K562 (cell line): Measurements from ENCODE around the gene LRRC47. TPM values are rescaled to one million over a fixed set of nuclear protein-coding genes. Genes with fewer than 3 reads are reported as not detected.

ENCODE experiments used
- ATAC-seq: fragments of 200-7000 bp; cut with Tn5 transposase; 3 replicates; pipeline ENCODE4 v1.9.1; 2020; ENCODE audit warnings: moderate library complexity
- BruUV-seq: library from RNA; stranded (reverse); fragments of 400-500 nt; replicated peaks from 2 replicates; lab custom pipeline; 2021; lab: Mats Ljungman, UMichigan
- CTCF ChIA-PET: fragments of 300-600 bp; formaldehyde crosslinking; extraction: SDS; loops from one replicate; lab custom pipeline; 2021; ENCODE audit warnings: low intra/inter-chr PET ratio; lab: Yijun Ruan, JAX
- POLR2A ChIA-PET: fragments of 300-600, 350-650 bp; sonication (Branson Sonifier 250); formaldehyde crosslinking; extraction: SDS; loops from one replicate; lab custom pipeline; 2021; ENCODE audit warnings: antibody characterized with exemption, inconsistent platforms; lab: Yijun Ruan, JAX
- DNase-seq, 4 experiments: peaks; one replicate each; pipeline versions ENCODE4 v3.0.0 to v3.0.0-alpha.2; 2011 to 2018; ENCODE audit warnings: low spot score in 3 of 4, mixed read lengths in 3 of 4; ENCODE audit errors: extremely low read depth in 1 of 4
- FAIRE-seq: peaks from 2 replicates; lab custom pipeline; 2011; peaks lifted over from hg19 to GRCh38; lab: Jason Lieb, UNC
- H2AFZ ChIP-seq: 2 replicates; pipeline ENCODE4 v1.6.0; 2011; ENCODE audit warnings: low read depth, low read length, control low read depth, inconsistent platforms
- H3K27ac ChIP-seq: fragments of 200-600 bp; 3 replicates; pipeline ENCODE4 v1.8.0; 2011; ENCODE audit warnings: low read depth, mild to moderate bottlenecking, control low read depth, inconsistent platforms, low read length, moderate library complexity, mixed read lengths; ENCODE audit errors: extremely low read depth
- H3K27me3 ChIP-seq, 2 experiments: fragments of 300-600 bp in 1 of 2; 2 replicates in 1 of 2; 3 replicates in 1 of 2; pipeline versions ENCODE4 v1.6.0 to v1.8.0; 2011; ENCODE audit warnings: inconsistent platforms in 2 of 2, low read length in 2 of 2, mild to moderate bottlenecking in 1 of 2, mixed read lengths in 1 of 2, moderate library complexity in 1 of 2; ENCODE audit not compliant: control insufficient read depth in 2 of 2, insufficient read depth in 2 of 2
- H3K36me3 ChIP-seq: fragments of 300-600 bp; 3 replicates; pipeline ENCODE4 v1.8.0; 2011; ENCODE audit warnings: mild to moderate bottlenecking, low read length, inconsistent platforms; ENCODE audit not compliant: control insufficient read depth, insufficient read depth
- H3K4me1 ChIP-seq, 2 experiments: fragments of 200-600 bp in 1 of 2; replicated peaks in 1 of 2; 2 replicates in 1 of 2; 3 replicates in 1 of 2; pipeline versions ENCODE4 v1.5.1 to v1.8.0; 2011; ENCODE audit warnings: inconsistent platforms in 2 of 2, low read length in 2 of 2, mild to moderate bottlenecking in 1 of 2, mixed read lengths in 1 of 2, moderate library complexity in 1 of 2; ENCODE audit not compliant: control insufficient read depth in 2 of 2, insufficient read depth in 2 of 2
- H3K4me2 ChIP-seq: 2 replicates; pipeline ENCODE4 v1.6.1; 2011; ENCODE audit warnings: low read length, control low read depth, inconsistent platforms, mixed read lengths; ENCODE audit not compliant: insufficient read depth
- H3K4me3 ChIP-seq: fragments of 200-600 bp; sonication (generic), shearing (Covaris generic); 2 replicates; pipeline ENCODE4 v1.5.1; 2016; ENCODE audit warnings: control low read depth, inconsistent platforms
- H3K79me2 ChIP-seq: fragments of 200-600 bp; 3 replicates; pipeline ENCODE4 v1.8.0; 2011; ENCODE audit warnings: low read length, inconsistent platforms; ENCODE audit not compliant: control insufficient read depth, insufficient read depth
- H3K9ac ChIP-seq, 2 experiments: 2 replicates each; pipeline versions ENCODE4 v1.6.0 to v1.6.1; 2011; ENCODE audit warnings: low read depth in 2 of 2, low read length in 2 of 2, control low read depth in 1 of 2, inconsistent platforms in 1 of 2, mild to moderate bottlenecking in 1 of 2, mixed read lengths in 1 of 2; ENCODE audit not compliant: insufficient read depth in 1 of 2
- H3K9me1 ChIP-seq: one replicate; pipeline ENCODE4 v1.6.0; 2011; ENCODE audit warnings: inconsistent platforms, mild to moderate bottlenecking, low read length, moderate library complexity; ENCODE audit not compliant: control insufficient read depth, insufficient read depth
- H3K9me3 ChIP-seq: replicated peaks from 2 replicates; pipeline ENCODE4 v1.5.1; 2011; ENCODE audit warnings: low read depth, low read length, inconsistent platforms; ENCODE audit not compliant: control insufficient read depth, insufficient read depth
- H4K20me1 ChIP-seq: replicated peaks from 2 replicates; pipeline ENCODE4 v1.6.1; 2011; ENCODE audit warnings: low read length, inconsistent platforms, mixed read lengths; ENCODE audit not compliant: control insufficient read depth, insufficient read depth
- CBX1 ChIP-seq: sonication (generic); IDR thresholded peaks from 2 replicates; pipeline ENCODE4 v1.6.1; 2016; ENCODE audit warnings: antibody characterized with exemption, low read depth, mild to moderate bottlenecking
- FOSL1 ChIP-seq: fragments of 200-800 bp; sonication (Bioruptor generic); conservative IDR thresholded peaks from 2 replicates; pipeline ENCODE4 v1.6.1; 2016; ENCODE audit warnings: missing genetic modification characterization, missing compliant biosample characterization
- HMG20B ChIP-seq: fragments of 250-450 bp; sonication (Bioruptor Pico); IDR thresholded peaks from 2 replicates; pipeline ENCODE4 v1.5.0; 2021; ENCODE audit warnings: mild to moderate bottlenecking
- HNRNPL ChIP-seq: fragments of 200-400 bp; formaldehyde crosslinking; IDR thresholded peaks from 2 replicates; pipeline ENCODE4 v1.6.1; 2017; ENCODE audit warnings: low read depth, mild to moderate bottlenecking, low read length
- ILK ChIP-seq: fragments of 450-650 bp; IDR thresholded peaks from 2 replicates; pipeline ENCODE4 v1.6.1; 2016; ENCODE audit warnings: missing genetic modification characterization, low read depth, mild to moderate bottlenecking, missing compliant biosample characterization, moderate library complexity, borderline replicate concordance
- TRIM24 ChIP-seq, 2 experiments: fragments of 450-650 bp; IDR thresholded peaks; 2 replicates each; pipeline ENCODE4 v1.6.1; 2016
- ZNF436 ChIP-seq: fragments of 250-450, 450-650 bp; sonication (Bioruptor Pico); formaldehyde crosslinking; IDR thresholded peaks from 2 replicates; pipeline ENCODE4 v1.7.0; 2020; ENCODE audit warnings: mild to moderate bottlenecking
- ZNF766 ChIP-seq: fragments of 200-800 bp; sonication (Bioruptor generic); conservative IDR thresholded peaks from 2 replicates; pipeline ENCODE4 v1.6.1; 2016; ENCODE audit warnings: missing genetic modification characterization, missing compliant biosample characterization
- WGBS: fragments of 100-300 bp; shearing (Covaris generic); methylation state at CpG from one replicate; pipeline ENCODE4 v1.1.6; 2016; ENCODE audit warnings: low coverage, mixed read lengths; ENCODE audit not compliant: insufficient coverage; ENCODE audit errors: missing lambda C conversion rate; 5-methylcytosine and 5-hydroxymethylcytosine counted together
- in situ Hi-C: fragments of 300-500 bp; cut with MboI; formaldehyde crosslinking; loops from 4 replicates; pipeline ENCODE4 v1.15.0; 2018; ENCODE audit warnings: inconsistent platforms, mixed read lengths
- intact Hi-C: fragments of 100-400 bp; cut with micrococcal nuclease; formaldehyde crosslinking; loops from 2 replicates; pipeline ENCODE4 v1.14.2; 2022
- polyA plus RNA-seq, 8 experiments: library from polyadenylated mRNA; depleted of rRNA in 4 of 8; stranded (reverse) in 5 of 8; unstranded in 3 of 8; fragments of >200 nt; fragmentation: Nextera tagmentation in 2 of 8; fragmentation: Illumina TruSeq in 1 of 8; extraction: Ambion mirVana in 2 of 8; extraction: Trizol in 1 of 8; gene quantifications; 2 replicates each; pipeline versions ENCODE4 v1.2.1 to v1.2.3, GENCODE V29; 2011 to 2014; ENCODE audit warnings: inconsistent platforms in 1 of 8, missing spikeins in 1 of 8
- total RNA-seq, 7 experiments: library from RNA; depleted of rRNA in 6 of 7; stranded (reverse); fragments of >200 nt in 6 of 7; fragmentation: Illumina TruSeq in 2 of 7; extraction: Trizol in 2 of 7; gene quantifications; 2 replicates each; pipeline versions ENCODE4 v1.2.1 to v1.2.3, GENCODE V29; 2011 to 2021; ENCODE audit warnings: low replicate concordance in 1 of 7
- TF ChIP-seq, protein P1 (sequence below): fragments of 250-450 bp; sonication (Bioruptor Pico); IDR thresholded peaks from 2 replicates; pipeline ENCODE4 v1.5.0; 2020; ENCODE audit warnings: mild to moderate bottlenecking, borderline replicate concordance
- TF ChIP-seq, protein P2 (sequence below): fragments of 450-650 bp; IDR thresholded peaks from 2 replicates; pipeline ENCODE4 v1.6.1; 2018; ENCODE audit warnings: mild to moderate bottlenecking, low read depth; ENCODE audit not compliant: partially characterized antibody
- TF ChIP-seq, protein P3 (sequence below): sonication (generic); formaldehyde crosslinking; IDR thresholded peaks from 2 replicates; pipeline ENCODE4 v1.8.1; 2023; ENCODE audit warnings: mild to moderate bottlenecking, missing genetic modification reagents

The LRRC47 gene
- total and polyA plus RNA-seq, 9 of the 15 experiments (the other 6 are each of a cell fraction or from before 2014, with no cell fraction given): 4.6 to 68.0 (median 35.9) TPM

DNA sequence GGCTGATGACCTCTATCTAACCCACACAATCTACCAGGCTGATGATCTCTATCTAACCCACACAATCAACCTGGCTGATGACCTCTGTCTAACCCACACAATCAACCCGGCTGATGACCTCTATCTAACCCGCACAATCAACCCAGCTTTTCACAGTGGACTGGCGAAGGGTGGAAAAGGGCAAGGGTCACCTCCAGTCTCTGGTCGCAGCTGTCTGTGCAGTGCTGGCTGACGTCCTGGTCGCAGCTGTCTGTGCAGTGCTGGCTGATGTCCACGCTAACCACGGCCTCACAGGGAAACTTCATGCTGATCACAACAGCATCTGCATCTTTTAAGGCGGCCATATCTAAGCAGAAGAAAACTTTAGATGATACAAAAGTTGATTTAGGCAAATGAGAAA lies 56.3 kb downstream of the LRRC47 start:
- no peak overlapping the region for H3K4me3 ChIP-seq
- ChIA-PET CTCF (no interaction called here), POLR2A (interaction anchor here (0.7 kb wide), 1 partner anchor 1464 kb away, joined by 3 read pairs; no protein-coding TSS in a partner anchor)
- DNase-seq (no peak), ATAC-seq (no peak), FAIRE-seq (no peak)
- no peaks in the 10 kb centered on the region for H3K9me3 ChIP-seq
- H3K9ac ChIP-seq: no peak overlapping the region
- H3K27me3 ChIP-seq: no peaks in the 10 kb centered on the region
- H3K79me2 ChIP-seq: peaks cover 5% of the 10 kb centered on the region; the same call in 1 of the 3 replicates
- in situ Hi-C loops (no loop called here), intact Hi-C loops (no loop called here)
- H3K4me1 ChIP-seq: peaks cover 2 to 38% of the 10 kb centered on the region in 2 experiments; a peak in 3 of 5 replicates
- no peak overlapping the region for H2AFZ ChIP-seq
- no peak overlapping the region for H3K4me2 ChIP-seq
- 87% methylated on average over 9 of the region's 9 CpGs for WGBS
- H3K36me3 ChIP-seq: peaks cover 87% of the 10 kb centered on the region; the same call in 2 of the 3 replicates
- H3K27ac ChIP-seq: no peak overlapping the region
- peaks cover 8% of the 10 kb centered on the region for H3K9me1 ChIP-seq
- peaks cover 5% of the 10 kb centered on the region; the same call in 1 of the 2 replicates for H4K20me1 ChIP-seq
- no TSS peak for BruUV-seq
- TF ChIP-seq, protein P1, sequence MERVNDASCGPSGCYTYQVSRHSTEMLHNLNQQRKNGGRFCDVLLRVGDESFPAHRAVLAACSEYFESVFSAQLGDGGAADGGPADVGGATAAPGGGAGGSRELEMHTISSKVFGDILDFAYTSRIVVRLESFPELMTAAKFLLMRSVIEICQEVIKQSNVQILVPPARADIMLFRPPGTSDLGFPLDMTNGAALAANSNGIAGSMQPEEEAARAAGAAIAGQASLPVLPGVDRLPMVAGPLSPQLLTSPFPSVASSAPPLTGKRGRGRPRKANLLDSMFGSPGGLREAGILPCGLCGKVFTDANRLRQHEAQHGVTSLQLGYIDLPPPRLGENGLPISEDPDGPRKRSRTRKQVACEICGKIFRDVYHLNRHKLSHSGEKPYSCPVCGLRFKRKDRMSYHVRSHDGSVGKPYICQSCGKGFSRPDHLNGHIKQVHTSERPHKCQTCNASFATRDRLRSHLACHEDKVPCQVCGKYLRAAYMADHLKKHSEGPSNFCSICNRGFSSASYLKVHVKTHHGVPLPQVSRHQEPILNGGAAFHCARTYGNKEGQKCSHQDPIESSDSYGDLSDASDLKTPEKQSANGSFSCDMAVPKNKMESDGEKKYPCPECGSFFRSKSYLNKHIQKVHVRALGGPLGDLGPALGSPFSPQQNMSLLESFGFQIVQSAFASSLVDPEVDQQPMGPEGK (CRISPR knock-in tag): no peak
- TF ChIP-seq ILK (tag) (no peak), HMG20B (no peak), ZNF436 (CRISPR knock-in tag) (no peak), ZNF766 (no peak), CBX1 (no peak), FOSL1 (tag) (no peak), HNRNPL (no peak), TRIM24 (IDR thresholded peaks at IDR 0.05) (no peak)
- TF ChIP-seq, protein P2, sequence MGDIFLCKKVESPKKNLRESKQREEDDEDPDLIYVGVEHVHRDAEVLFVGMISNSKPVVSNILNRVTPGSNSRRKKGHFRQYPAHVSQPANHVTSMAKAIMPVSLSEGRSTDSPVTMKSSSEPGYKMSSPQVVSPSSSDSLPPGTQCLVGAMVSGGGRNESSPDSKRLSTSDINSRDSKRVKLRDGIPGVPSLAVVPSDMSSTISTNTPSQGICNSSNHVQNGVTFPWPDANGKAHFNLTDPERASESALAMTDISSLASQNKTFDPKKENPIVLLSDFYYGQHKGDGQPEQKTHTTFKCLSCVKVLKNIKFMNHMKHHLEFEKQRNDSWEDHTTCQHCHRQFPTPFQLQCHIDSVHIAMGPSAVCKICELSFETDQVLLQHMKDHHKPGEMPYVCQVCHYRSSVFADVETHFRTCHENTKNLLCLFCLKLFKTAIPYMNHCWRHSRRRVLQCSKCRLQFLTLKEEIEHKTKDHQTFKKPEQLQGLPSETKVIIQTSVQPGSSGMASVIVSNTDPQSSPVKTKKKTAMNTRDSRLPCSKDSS: no peak
- TF ChIP-seq, protein P3, sequence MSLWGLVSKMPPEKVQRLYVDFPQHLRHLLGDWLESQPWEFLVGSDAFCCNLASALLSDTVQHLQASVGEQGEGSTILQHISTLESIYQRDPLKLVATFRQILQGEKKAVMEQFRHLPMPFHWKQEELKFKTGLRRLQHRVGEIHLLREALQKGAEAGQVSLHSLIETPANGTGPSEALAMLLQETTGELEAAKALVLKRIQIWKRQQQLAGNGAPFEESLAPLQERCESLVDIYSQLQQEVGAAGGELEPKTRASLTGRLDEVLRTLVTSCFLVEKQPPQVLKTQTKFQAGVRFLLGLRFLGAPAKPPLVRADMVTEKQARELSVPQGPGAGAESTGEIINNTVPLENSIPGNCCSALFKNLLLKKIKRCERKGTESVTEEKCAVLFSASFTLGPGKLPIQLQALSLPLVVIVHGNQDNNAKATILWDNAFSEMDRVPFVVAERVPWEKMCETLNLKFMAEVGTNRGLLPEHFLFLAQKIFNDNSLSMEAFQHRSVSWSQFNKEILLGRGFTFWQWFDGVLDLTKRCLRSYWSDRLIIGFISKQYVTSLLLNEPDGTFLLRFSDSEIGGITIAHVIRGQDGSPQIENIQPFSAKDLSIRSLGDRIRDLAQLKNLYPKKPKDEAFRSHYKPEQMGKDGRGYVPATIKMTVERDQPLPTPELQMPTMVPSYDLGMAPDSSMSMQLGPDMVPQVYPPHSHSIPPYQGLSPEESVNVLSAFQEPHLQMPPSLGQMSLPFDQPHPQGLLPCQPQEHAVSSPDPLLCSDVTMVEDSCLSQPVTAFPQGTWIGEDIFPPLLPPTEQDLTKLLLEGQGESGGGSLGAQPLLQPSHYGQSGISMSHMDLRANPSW (CRISPR knock-in tag): no peak
